HEK293T (cell line): ENCODE data around the gene AHDC1.

Experiments used
- CTCF ChIA-PET: fragments of 350-600 bp; formaldehyde crosslinking; extraction: SDS; loops from one replicate; lab custom pipeline; 2021; ENCODE audit warnings: antibody characterized with exemption, inconsistent platforms; lab: Yijun Ruan, JAX
- POLR2A ChIA-PET: fragments of 350-600 bp; formaldehyde crosslinking; extraction: SDS; loops from one replicate; lab custom pipeline; 2020; ENCODE audit warnings: antibody characterized with exemption, inconsistent platforms; lab: Yijun Ruan, JAX
- DNase-seq: peaks from one replicate; pipeline ENCODE4 v3.0.0; 2012; ENCODE audit warnings: mixed read lengths; ENCODE audit errors: extremely low spot score
- ARNT ChIP-seq: fragments of 450-650 bp; IDR thresholded peaks from 2 replicates; pipeline ENCODE4 v1.6.1; 2017; ENCODE audit warnings: mild to moderate bottlenecking
- BHLHE40 ChIP-seq: fragments of 450-650 bp; IDR thresholded peaks from 2 replicates; pipeline ENCODE4 v1.6.1; 2016; ENCODE audit warnings: mild to moderate bottlenecking, moderate library complexity, borderline replicate concordance
- CTBP1 ChIP-seq: fragments of 450-650 bp; IDR thresholded peaks from 2 replicates; pipeline ENCODE4 v1.6.1; 2016; ENCODE audit warnings: borderline replicate concordance
- ELF4 ChIP-seq: fragments of 450-650 bp; IDR thresholded peaks from 2 replicates; pipeline ENCODE4 v1.6.1; 2017; ENCODE audit warnings: antibody characterized with exemption
- FOXA1 ChIP-seq: fragments of 450-650 bp; IDR thresholded peaks from 2 replicates; pipeline ENCODE4 v1.6.1; 2016; ENCODE audit warnings: mild to moderate bottlenecking
- FOXK2 ChIP-seq: fragments of 450-650 bp; IDR thresholded peaks from 2 replicates; pipeline ENCODE4 v1.6.1; 2016; ENCODE audit warnings: mild to moderate bottlenecking
- FOXM1 ChIP-seq: fragments of 450-650 bp; IDR thresholded peaks from 2 replicates; pipeline ENCODE4 v1.6.1; 2017; ENCODE audit warnings: mild to moderate bottlenecking, borderline replicate concordance
- HDGF ChIP-seq: fragments of 450-650 bp; IDR thresholded peaks from 2 replicates; pipeline ENCODE4 v1.6.1; 2017; ENCODE audit warnings: antibody characterized with exemption, borderline replicate concordance
- L3MBTL2 ChIP-seq: fragments of 450-650 bp; conservative IDR thresholded peaks from 2 replicates; pipeline ENCODE4 v1.6.1; 2016; ENCODE audit warnings: mild to moderate bottlenecking
- LEF1 ChIP-seq: fragments of 450-650 bp; IDR thresholded peaks from 2 replicates; pipeline ENCODE4 v1.6.1; 2017; ENCODE audit warnings: mild to moderate bottlenecking, borderline replicate concordance
- NFRKB ChIP-seq: fragments of 450-650 bp; IDR thresholded peaks from 2 replicates; pipeline ENCODE4 v1.6.1; 2016; ENCODE audit warnings: mild to moderate bottlenecking, moderate library complexity
- PKNOX1 ChIP-seq: fragments of 450-650 bp; IDR thresholded peaks from 2 replicates; pipeline ENCODE4 v1.6.1; 2016
- SP1 ChIP-seq: fragments of 450-650 bp; IDR thresholded peaks from 2 replicates; pipeline ENCODE4 v1.6.1; 2017
- SUZ12 ChIP-seq: fragments of 450-650 bp; IDR thresholded peaks from 2 replicates; pipeline ENCODE4 v1.6.1; 2016; ENCODE audit warnings: mild to moderate bottlenecking
- TARDBP ChIP-seq: fragments of 450-650 bp; IDR thresholded peaks from 2 replicates; pipeline ENCODE4 v1.6.1; 2016
- ZNF384 ChIP-seq: fragments of 450-650 bp; IDR thresholded peaks from 2 replicates; pipeline ENCODE4 v1.6.1; 2016

The AHDC1 gene

GRCh38 chr1:27521336-27521831 lies 82.6 kb downstream of the AHDC1 start:
- ChIA-PET POLR2A (no interaction called here), CTCF (no interaction called here)
- DNase-seq = no peak
- TF ChIP-seq FOXK2 (no peak), LEF1 (no peak), ZNF384 (no peak), SUZ12 (no peak), FOXA1 (no peak)

- no peak for DNase-seq
- TF ChIP-seq FOXM1 (no peak), L3MBTL2 (no peak), BHLHE40 (no peak), TARDBP (no peak), CTBP1 (no peak), ARNT (no peak), FOXA1 (no peak), SP1 (no peak), LEF1 (no peak), ELF4 (no peak), ZNF384 (no peak), PKNOX1 (no peak)
- POLR2A ChIA-PET = no interaction called here
- CTCF ChIA-PET = no interaction called here
Measured at GRCh38 chr1:27520651-27521050, 83.3 kb downstream of the AHDC1 start.

- DNase-seq = no peak
- ChIA-PET CTCF (interaction anchor here (0.5 kb wide), 1 partner anchor 36 kb away, joined by 3 read pairs; no protein-coding TSS in a partner anchor), POLR2A (no interaction called here)
- TF ChIP-seq ZNF384 (no peak), FOXK2 (no peak), FOXA1 (no peak), TARDBP (no peak), ARNT (no peak), L3MBTL2 (no peak), SP1 (no peak), HDGF (no peak), SUZ12 (no peak), ELF4 (no peak), NFRKB (no peak)
Measured at GRCh38 chr1:27519331-27520258, 84.3 kb downstream of the AHDC1 start.

- POLR2A ChIA-PET = no interaction called here
- CTCF ChIA-PET = interaction anchor here (0.5 kb wide), 1 partner anchor 37 kb away, joined by 3 read pairs; no protein-coding TSS in a partner anchor
- TF ChIP-seq FOXM1 (no peak), FOXA1 (no peak), ZNF384 (no peak), HDGF (no peak), BHLHE40 (no peak), L3MBTL2 (no peak), TARDBP (no peak)
- no peak for DNase-seq
Measured at GRCh38 chr1:27518808-27519207, 85.1 kb downstream of the AHDC1 start.

- ChIA-PET CTCF (no interaction called here), POLR2A (no interaction called here)
- no peak for DNase-seq
- TF ChIP-seq PKNOX1 = no peak
- no peak for TF ChIP-seq FOXA1
- no peak for TF ChIP-seq BHLHE40
- no peak for TF ChIP-seq ELF4
- no peak for TF ChIP-seq SP1
- no peak for TF ChIP-seq FOXM1
- TF ChIP-seq SUZ12 = no peak
- no peak for TF ChIP-seq L3MBTL2
- no peak for TF ChIP-seq HDGF
- TF ChIP-seq ARNT = no peak
- TF ChIP-seq LEF1 = no peak
- no peak for TF ChIP-seq TARDBP
Measured at GRCh38 chr1:27517907-27518718, 85.8 kb downstream of the AHDC1 start.

GRCh38 chr1:27517301-27517700 lies 86.6 kb downstream of the AHDC1 start:
- TF ChIP-seq HDGF (no peak), PKNOX1 (no peak), FOXM1 (no peak), BHLHE40 (no peak), NFRKB (no peak), SUZ12 (no peak), ARNT (no peak), SP1 (no peak), FOXA1 (no peak), L3MBTL2 (no peak), ELF4 (no peak), FOXK2 (no peak), ZNF384 (no peak), CTBP1 (no peak), LEF1 (no peak), TARDBP (no peak)
- POLR2A ChIA-PET = no interaction called here
- DNase-seq = no peak
- CTCF ChIA-PET = no interaction called here
